Stimulated activated CD4-positive, alpha-beta T cell treated with anti-CD3 and anti-CD28 coated beads, Interleukin-2, amount 100 ng/mL, for 4 hours (primary cell): ENCODE data around the gene LRBA.
"Not testable (repeated sequence)": the region's sequence is repeated elsewhere in the genome, so short reads cannot be mapped to it uniquely, and the experiment has no call there.

Experiments used
- DNase-seq: peaks from one replicate; pipeline ENCODE4 v3.0.0-alpha.2; 2020; ENCODE audit warnings: low read depth

Gene LRBA

DNA sequence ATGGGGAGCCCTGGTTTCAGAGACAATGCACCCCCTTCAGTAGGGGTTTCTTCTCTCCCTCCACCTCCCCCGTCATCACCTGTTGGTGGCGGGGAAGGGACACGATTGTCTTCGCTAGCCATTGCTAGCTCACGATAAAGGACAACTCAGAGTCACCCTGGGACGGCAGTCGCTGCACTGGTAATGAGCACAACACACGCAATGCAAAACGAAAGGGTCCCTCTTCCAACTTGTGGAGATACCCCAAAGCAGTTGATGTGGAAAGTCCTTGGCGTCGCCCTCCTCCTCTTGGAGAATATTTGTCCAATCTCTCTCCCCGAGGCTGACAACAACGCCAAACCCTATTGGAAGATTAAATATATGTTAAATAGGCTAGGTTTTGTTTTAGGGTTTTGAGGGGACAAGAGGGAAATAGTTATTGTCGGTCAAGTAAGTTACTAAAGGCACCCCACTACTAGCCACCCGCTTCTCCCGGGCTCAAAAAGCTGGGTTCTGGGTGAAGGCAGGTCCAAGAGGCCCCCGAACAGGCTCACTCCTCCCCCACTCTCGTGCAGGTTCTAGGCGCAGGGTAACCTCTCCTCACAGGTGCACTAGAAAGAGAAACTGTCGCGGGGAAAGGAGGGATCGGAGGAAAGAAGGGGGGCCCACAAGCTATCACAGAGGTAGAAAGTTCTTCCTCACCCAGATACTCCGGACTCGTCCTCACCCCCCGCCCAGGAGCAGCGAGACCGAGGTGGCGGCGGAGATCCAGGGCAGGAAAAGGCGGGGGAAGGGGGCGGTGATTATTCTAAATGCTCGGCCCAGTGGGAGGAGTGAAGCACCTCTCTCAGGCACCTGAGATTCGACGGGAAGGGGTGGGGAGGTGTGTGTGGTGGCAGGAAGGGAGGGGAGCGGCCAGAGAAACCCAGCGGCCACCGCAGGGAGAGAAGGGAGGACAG lies at the start of gene LRBA:
Gene LRBA (minus strand): TSS at position 764 of the 938 bp plus-strand sequence. CDS start 642 bp downstream, at position 122.
- DNase-seq: peak; percentile 79

GRCh38 chr4:151063143-151063542 lies 48.1 kb upstream of the LRBA start:
- DNase-seq: not testable (repeated sequence)

DNA sequence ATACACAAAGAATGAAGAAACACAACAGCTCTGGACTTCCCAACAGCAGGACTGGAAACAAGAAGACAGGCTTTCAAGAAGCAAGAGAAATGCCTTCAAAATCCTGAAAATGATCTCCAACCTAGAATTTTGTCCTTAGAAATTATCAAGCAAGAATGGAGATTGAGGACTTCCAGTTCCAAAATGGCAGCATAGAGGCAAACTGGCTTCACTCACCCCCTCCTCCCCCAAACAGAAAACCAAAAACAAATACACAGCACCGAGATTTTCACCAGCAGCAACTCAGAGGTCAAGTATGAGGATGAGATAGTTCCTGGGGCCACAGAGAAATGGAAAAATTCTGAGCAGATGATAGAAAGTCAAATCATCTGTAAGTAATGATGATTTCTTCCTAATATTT lies 40.5 kb upstream of the LRBA start:
- DNase-seq: no peak

DNA sequence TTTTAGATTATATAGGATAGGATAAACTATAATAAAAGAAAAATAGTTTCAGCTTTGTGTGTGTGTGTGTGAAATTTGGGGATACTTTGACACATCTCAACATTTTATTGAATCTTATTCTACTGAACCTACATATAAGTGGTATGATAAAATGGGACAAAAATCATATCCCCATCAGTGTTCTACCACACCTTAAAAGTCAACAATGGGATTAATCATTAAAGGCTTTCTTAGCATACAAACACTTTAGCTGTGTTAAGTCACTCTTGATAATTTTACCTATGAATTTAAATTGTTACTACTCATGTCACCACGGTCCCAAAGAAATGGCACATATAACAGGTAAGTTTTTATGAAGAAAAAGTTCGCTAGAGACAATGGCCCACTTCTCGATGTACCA lies 37.7 kb upstream of the LRBA start:
- no peak for DNase-seq

DNA sequence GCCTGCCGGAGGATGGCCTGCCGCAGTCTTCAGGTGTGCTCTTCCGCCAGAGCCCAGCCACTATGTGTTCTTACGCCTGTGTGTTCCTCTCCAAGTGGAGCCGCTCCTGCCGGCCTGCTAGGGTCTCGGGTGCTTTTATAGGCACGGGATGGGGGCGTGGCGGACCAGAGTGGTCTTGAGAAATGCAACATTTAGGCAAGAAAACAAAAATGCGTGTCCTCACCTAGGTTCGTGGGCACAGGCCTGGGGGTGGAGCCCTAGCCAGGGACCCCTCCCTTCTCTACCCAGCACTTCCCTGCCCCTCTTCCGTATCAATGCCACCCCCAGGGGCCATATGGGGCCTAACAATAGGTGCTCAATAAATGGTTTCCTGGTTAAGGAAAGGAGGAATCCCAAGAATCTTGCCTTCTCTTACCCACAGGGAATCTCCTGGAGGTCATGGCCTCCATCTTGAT lies 34.4 kb upstream of the LRBA start:
- no peak for DNase-seq

DNA sequence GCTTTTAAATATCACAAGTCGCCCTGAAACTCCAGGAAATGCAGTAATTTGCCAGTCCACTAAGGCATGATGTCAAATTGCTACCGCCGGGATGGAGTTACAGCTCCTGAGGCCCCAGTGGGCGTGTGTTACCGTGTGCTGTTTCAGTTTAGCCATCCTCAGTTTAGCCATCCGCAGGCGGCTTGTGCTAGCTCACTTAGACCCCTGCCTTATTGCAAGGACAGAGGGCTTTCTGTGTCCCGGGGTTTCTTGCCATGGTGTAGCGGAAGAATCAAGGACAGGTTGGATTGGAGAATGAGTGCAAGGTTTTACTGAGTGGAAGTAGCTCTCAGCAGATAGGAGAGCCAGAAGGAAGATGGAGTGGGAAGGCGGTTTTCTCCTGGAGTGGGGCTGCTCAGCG lies 33.8 kb upstream of the LRBA start:
- no peak for DNase-seq

GRCh38 chr4:151046609-151047008 lies 31.5 kb upstream of the LRBA start:
- no peak for DNase-seq

GRCh38 chr4:151045907-151046306 lies 30.8 kb upstream of the LRBA start:
- no peak for DNase-seq

- no peak for DNase-seq
These were observed 28.9 kb upstream of the LRBA start for GRCh38 chr4:151043803-151044515.

- no peak for DNase-seq
These were observed 24.6 kb upstream of the LRBA start for GRCh38 chr4:151039733-151040132.

DNA sequence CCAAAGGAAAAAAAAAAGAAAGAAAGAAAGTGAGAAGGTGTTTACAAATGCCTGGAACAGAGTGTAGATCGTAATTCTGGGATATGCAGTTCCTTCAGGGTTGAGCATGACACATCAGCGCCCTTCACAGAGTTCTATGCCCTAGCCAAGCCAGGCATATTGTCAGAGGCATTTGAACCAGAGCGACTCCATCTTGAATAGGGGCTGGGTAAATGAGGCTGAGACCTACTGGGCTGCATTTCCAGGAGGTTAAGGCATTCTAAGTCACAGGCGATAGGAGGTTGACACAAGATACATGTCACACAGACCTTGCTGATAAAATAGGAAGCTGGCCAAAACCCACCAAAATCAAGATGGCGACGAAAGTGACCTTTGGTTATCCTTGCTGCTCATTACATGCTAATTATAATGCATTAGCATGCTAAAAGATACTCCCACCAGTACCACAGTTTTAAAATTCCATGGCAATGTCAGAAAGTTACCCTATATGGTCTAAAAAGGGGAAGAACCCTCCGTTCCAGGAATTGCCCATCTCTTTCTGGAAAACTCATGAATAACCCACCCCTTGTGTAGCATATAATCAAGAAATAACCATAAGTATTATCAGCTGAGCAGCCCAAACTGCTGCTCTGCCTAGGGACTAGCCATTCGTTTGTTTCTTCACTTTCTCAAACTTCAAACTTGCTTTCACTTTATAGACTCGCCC lies 23.5 kb upstream of the LRBA start:
- DNase-seq: no peak

DNA sequence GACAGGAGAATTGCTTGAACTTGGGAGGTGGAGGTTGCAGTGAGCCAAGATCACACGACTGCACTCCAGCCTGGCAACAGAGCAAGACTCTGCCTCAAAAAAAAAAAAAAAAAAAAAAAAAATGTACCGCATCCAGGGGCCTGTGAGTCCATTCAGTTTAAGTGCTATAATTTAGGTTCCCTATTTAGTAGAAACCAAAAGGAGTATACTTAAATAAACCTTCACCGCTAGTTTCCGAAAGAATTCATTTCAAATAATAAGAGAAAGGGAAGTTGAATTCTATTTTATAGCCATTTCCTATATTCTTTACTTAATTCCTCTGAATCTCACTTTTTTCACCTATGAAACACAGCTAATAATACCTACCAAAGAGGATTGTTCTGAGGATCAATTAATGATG lies 20.8 kb upstream of the LRBA start:
- no peak for DNase-seq

GRCh38 chr4:151035328-151035727 lies 20.2 kb upstream of the LRBA start:
- DNase-seq: no peak

GRCh38 chr4:151034829-151035228 lies 19.7 kb upstream of the LRBA start:
- DNase-seq: no peak

DNA sequence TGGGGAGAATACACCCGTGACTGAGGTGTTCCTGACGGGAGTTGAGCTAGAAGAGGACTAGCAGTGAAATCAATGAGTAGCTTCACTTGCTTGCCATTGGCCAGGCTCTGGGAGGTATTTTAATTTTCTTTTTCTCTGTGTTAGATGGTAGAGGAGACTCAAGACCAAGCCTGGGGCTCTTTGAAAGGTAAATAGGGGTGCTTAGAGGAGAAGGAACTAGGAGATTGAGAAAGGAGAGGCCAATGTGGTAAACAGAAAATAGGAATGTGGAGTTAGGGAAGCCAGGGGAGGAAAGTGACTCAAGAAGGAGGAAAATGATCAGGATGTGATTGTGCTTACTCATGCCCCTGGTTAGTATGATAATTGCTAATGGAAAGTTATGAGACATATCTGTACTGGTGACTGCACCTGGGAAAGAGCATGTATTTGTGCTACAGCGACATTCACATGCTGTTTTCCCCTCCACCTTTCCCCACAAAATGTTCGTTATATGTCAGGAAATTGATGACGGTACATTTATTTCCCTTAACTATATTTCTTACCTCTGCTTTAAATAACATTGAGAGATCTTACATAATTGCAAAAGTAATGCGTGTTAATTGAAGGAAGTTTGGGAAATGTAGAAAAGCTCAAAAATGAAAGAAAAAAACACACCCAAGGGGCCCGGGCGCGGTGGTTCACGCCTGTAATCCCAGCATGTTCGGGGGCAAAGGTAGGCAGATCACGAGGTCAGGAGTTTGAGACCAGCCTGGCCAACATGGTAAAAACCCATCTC lies 16.9 kb upstream of the LRBA start:
- DNase-seq: no peak

DNA sequence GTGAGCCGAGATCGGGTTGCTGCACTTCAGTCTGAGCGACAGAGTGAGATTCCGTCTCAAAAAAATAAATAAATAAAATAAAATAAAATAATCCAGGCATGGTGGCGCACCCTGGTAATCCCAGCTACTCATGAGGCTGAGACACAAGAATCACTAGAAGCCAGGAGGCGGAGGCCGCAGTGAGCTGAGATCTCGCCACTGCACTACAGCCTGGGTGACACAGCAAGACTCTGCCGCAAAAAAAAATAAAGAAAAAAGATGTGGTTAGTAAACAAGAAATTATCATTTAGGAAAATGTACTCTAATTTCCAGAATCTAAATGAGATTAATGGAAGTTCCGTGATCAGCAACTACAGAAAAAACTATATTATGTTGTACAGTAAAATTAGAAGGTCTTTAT lies 14.5 kb upstream of the LRBA start:
- no peak for DNase-seq

DNA sequence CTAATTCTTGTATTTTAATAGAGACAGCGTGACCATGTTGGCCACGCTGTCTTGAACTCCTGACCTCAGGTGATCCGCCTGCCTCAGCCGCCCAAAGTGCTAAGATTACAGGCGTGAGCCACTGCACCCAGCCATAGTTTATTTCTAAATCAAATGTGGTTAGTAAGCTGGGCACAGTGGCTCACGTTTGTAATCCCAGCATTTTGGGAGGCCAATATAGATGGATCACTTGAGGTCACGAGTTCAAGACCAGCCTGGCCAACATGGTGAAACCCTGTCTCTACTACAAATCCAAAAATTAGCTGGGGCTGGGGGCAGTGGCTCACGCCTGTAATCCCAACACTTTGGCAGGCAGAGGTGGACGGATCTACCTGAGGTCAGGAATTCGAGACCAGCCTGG lies 13.9 kb upstream of the LRBA start:
- DNase-seq: not testable (repeated sequence)

- DNase-seq: no peak
These were observed 10.7 kb upstream of the LRBA start for GRCh38 chr4:151025759-151026158.

DNA sequence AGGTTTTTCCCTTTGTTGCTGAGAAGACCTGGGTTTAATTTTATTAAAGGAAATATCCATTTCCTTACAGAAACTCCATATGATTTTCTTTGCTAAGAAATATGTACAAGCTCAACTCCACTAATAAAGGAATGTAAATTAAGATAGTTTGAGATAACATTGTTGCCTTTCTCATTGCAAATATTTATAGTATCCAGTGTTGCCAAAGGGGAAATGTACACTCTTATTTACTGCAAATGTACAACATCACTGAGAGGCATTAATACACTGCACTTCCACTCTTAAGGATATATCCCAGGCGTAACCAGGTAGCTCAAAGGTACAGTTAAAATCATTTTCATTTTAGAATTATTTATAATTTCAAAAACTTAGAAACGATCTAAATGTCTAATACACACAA lies 7.5 kb upstream of the LRBA start:
- DNase-seq: no peak

DNA sequence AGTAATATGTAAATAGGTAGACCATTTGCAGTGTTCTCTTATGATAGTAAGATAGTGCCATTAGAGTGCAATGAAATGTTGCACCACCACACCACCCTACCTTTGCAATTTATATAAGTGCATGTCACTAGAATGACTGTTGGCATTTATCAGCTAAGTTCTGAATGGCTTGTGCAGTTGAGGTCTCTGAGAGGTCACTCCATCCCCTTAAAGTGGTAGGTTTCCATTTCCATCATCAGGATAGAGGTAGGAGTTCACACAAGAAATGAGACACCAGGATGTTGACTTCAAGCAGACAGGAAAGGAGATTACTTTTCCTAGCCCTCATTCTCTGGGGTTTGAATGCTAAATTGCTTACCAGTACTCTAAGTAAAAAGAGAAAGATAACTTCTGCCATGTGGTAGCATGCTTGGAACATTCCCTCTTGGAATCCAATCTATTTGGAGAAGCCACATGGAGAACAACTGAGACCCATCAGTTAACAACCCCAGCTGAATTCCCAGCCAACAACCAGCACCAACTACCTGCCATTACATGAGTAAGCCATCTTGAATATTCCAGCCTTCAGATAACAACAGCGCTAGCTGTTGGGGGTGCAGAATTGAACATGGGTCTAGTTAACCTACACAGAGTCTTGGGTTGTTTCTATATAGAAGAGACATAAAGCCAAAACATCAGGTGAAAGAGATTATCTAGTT lies 6.7 kb upstream of the LRBA start:
- DNase-seq: no peak
